HEK293 (cell line): ENCODE data around the gene RHOB.

Experiments used
- CTCF ChIP-seq: fragments of 450-650 bp; formaldehyde crosslinking; IDR thresholded peaks from 2 replicates; pipeline ENCODE4 v1.5.1; 2016; ENCODE audit warnings: missing biosample characterization, missing genetic modification characterization
- FEZF1 ChIP-seq: fragments of 450-650 bp; formaldehyde crosslinking; IDR thresholded peaks from 2 replicates; pipeline ENCODE4 v1.5.1; 2016; ENCODE audit warnings: missing biosample characterization, missing genetic modification characterization
- MYNN ChIP-seq: fragments of 450-650 bp; formaldehyde crosslinking; IDR thresholded peaks from 2 replicates; pipeline ENCODE4 v1.5.1; 2016; ENCODE audit warnings: missing biosample characterization, missing genetic modification characterization, borderline replicate concordance
- SP2 ChIP-seq: fragments of 450-650 bp; formaldehyde crosslinking; IDR thresholded peaks from 2 replicates; pipeline ENCODE4 v1.5.1; 2016; ENCODE audit warnings: missing biosample characterization, missing genetic modification characterization
- ZNF24 ChIP-seq: fragments of 450-650 bp; formaldehyde crosslinking; IDR thresholded peaks from 2 replicates; pipeline ENCODE4 v1.5.1; 2016; ENCODE audit warnings: missing biosample characterization, missing genetic modification characterization
- ZNF37A ChIP-seq: fragments of 450-650 bp; IDR thresholded peaks from 2 replicates; pipeline ENCODE4 v1.5.1; 2018; ENCODE audit warnings: missing biosample characterization, missing genetic modification characterization
- ZNF416 ChIP-seq: fragments of 450-650 bp; formaldehyde crosslinking; IDR thresholded peaks from 2 replicates; pipeline ENCODE4 v1.5.1; 2016; ENCODE audit warnings: missing biosample characterization, missing genetic modification characterization
- ZNF423 ChIP-seq: fragments of 450-650 bp; formaldehyde crosslinking; IDR thresholded peaks from 2 replicates; pipeline ENCODE4 v1.5.1; 2016; ENCODE audit warnings: missing biosample characterization, missing genetic modification characterization
- ZNF433 ChIP-seq: fragments of 450-650 bp; formaldehyde crosslinking; IDR thresholded peaks from 2 replicates; pipeline ENCODE4 v1.5.1; 2016; ENCODE audit warnings: missing biosample characterization, missing genetic modification characterization, low read depth
- ZNF521 ChIP-seq: fragments of 450-650 bp; formaldehyde crosslinking; IDR thresholded peaks from 2 replicates; pipeline ENCODE4 v1.5.1; 2017; ENCODE audit warnings: missing biosample characterization, mild to moderate bottlenecking, missing genetic modification characterization
- ZNF544 ChIP-seq: fragments of 450-650 bp; formaldehyde crosslinking; IDR thresholded peaks from 2 replicates; pipeline ENCODE4 v1.5.0; 2017; ENCODE audit warnings: missing biosample characterization, missing genetic modification characterization
- ZNF585B ChIP-seq: fragments of 450-650 bp; formaldehyde crosslinking; IDR thresholded peaks from 2 replicates; pipeline ENCODE4 v1.5.1; 2016; ENCODE audit warnings: missing biosample characterization, missing genetic modification characterization
- ZNF639 ChIP-seq: fragments of 450-650 bp; formaldehyde crosslinking; IDR thresholded peaks from 2 replicates; pipeline ENCODE4 v1.5.1; 2016; ENCODE audit warnings: missing biosample characterization, missing genetic modification characterization
- ZNF830 ChIP-seq: fragments of 450-650 bp; IDR thresholded peaks from 2 replicates; pipeline ENCODE4 v1.5.0; 2018; ENCODE audit warnings: missing biosample characterization, missing genetic modification characterization, low read depth, mild to moderate bottlenecking, moderate library complexity

GRCh38 chr2:20455076-20455587, 8.3 kb downstream of the RHOB start:
- TF ChIP-seq ZNF24 (tag by site-specific recombination) (no peak), ZNF639 (no peak), CTCF (tag by site-specific recombination) (no peak), ZNF521 (tag by site-specific recombination) (no peak), ZNF585B (tag by site-specific recombination) (no peak), ZNF830 (tag by site-specific recombination) (no peak), ZNF544 (tag by site-specific recombination) (no peak), SP2 (no peak), ZNF37A (tag by site-specific recombination) (no peak), ZNF416 (no peak), FEZF1 (tag by site-specific recombination) (no peak), ZNF433 (tag by site-specific recombination) (no peak), ZNF423 (tag by site-specific recombination) (no peak), MYNN (tag by site-specific recombination) (no peak)
